ENCODE results near the gene RNASEL. TPM values are rescaled to one million over a fixed set of nuclear protein-coding genes. Genes with fewer than 3 reads are reported as not detected.

The RNASEL gene
- total RNA-seq, 1 experiment from 2014 or later = 2.9 TPM

- CTCF ChIA-PET = no interaction called here
- peaks cover 45% of the 10 kb centered on the region for H3K4me1 Mint-ChIP-seq (ENCODE audit: low read depth, unreplicated experiment)
These were observed 40.0 kb upstream of the RNASEL start for GRCh38 chr1:182629080-182629479.

GRCh38 chr1:182628657-182629056 lies 39.6 kb upstream of the RNASEL start:
- Histone ChIP-seq H3K27me3 (replicated peaks; ENCODE audit: control insufficient read depth, insufficient read depth, low read length) (no peaks in the 10 kb centered on the region), H3K4me1 (peaks cover 16% of the 10 kb centered on the region; the same call in 1 of the 2 replicates), H3K36me3 (ENCODE audit: control insufficient read depth, insufficient read depth, low read length) (no peaks in the 10 kb centered on the region), H3K4me3 (ENCODE audit: low read depth, low read length) (no peak overlapping the region), H3K9me3 (no peaks in the 10 kb centered on the region)
- no peaks in the 10 kb centered on the region for H3K36me3 Mint-ChIP-seq (ENCODE audit: insufficient read depth, unreplicated experiment)
- H3K4me3 Mint-ChIP-seq (ENCODE audit: unreplicated experiment) = no peak overlapping the region
- no peak for DNase-seq
- peaks cover 41% of the 10 kb centered on the region for H3K4me1 Mint-ChIP-seq (ENCODE audit: low read depth, unreplicated experiment)
- no peak for TF ChIP-seq CTCF (IDR thresholded peaks at IDR 0.05; ENCODE audit: insufficient read depth in 1 of 2, low read depth in 1 of 2, low read length in 1 of 2, severe bottlenecking in 1 of 2, unreplicated experiment in 1 of 2)
- no peaks in the 10 kb centered on the region for H3K27me3 Mint-ChIP-seq (ENCODE audit: insufficient read depth, unreplicated experiment)
- ChIA-PET CTCF (no interaction called here), POLR2A (no interaction called here)
- BruUV-seq (replicated peaks) = no TSS peak
- H3K27ac Mint-ChIP-seq (ENCODE audit: unreplicated experiment) = no peak overlapping the region
- H3K9me3 Mint-ChIP-seq (ENCODE audit: unreplicated experiment) = no peaks in the 10 kb centered on the region
- intact Hi-C loops (cut with micrococcal nuclease; ENCODE audit: unreplicated experiment) = no loop called here

More at GRCh38 chr1:182629080-182629479, 40.0 kb upstream of the RNASEL start:
- no TSS peak for BruUV-seq (replicated peaks)
- Histone ChIP-seq H3K4me3 (ENCODE audit: low read depth, low read length) (no peak overlapping the region), H3K4me1 (peaks cover 16% of the 10 kb centered on the region; the same call in 1 of the 2 replicates), H3K36me3 (ENCODE audit: control insufficient read depth, insufficient read depth, low read length) (no peaks in the 10 kb centered on the region), H3K27me3 (replicated peaks; ENCODE audit: control insufficient read depth, insufficient read depth, low read length) (no peaks in the 10 kb centered on the region), H3K9me3 (no peaks in the 10 kb centered on the region)
- POLR2A ChIA-PET = no interaction called here
- no peak overlapping the region for H3K27ac Mint-ChIP-seq (ENCODE audit: unreplicated experiment)
- no peaks in the 10 kb centered on the region for H3K27me3 Mint-ChIP-seq (ENCODE audit: insufficient read depth, unreplicated experiment)
- intact Hi-C loops (cut with micrococcal nuclease; ENCODE audit: unreplicated experiment) = no loop called here
- H3K36me3 Mint-ChIP-seq (ENCODE audit: insufficient read depth, unreplicated experiment) = no peaks in the 10 kb centered on the region
- TF ChIP-seq CTCF (IDR thresholded peaks at IDR 0.05; ENCODE audit: insufficient read depth in 1 of 2, low read depth in 1 of 2, low read length in 1 of 2, severe bottlenecking in 1 of 2, unreplicated experiment in 1 of 2) = no peak
- no peak overlapping the region for H3K4me3 Mint-ChIP-seq (ENCODE audit: unreplicated experiment)
- H3K9me3 Mint-ChIP-seq (ENCODE audit: unreplicated experiment) = no peaks in the 10 kb centered on the region
- DNase-seq = no peak

GRCh38 chr1:182627622-182628021 lies 38.6 kb upstream of the RNASEL start:
- Mint-ChIP-seq H3K4me3 (ENCODE audit: unreplicated experiment) (no peak overlapping the region), H3K9me3 (ENCODE audit: unreplicated experiment) (no peaks in the 10 kb centered on the region), H3K27ac (ENCODE audit: unreplicated experiment) (no peak overlapping the region), H3K27me3 (ENCODE audit: insufficient read depth, unreplicated experiment) (no peaks in the 10 kb centered on the region), H3K4me1 (ENCODE audit: low read depth, unreplicated experiment) (peaks cover 33% of the 10 kb centered on the region), H3K36me3 (ENCODE audit: insufficient read depth, unreplicated experiment) (no peaks in the 10 kb centered on the region)
- Histone ChIP-seq H3K9me3 (no peaks in the 10 kb centered on the region), H3K4me1 (peaks cover 15% of the 10 kb centered on the region; the same call in 1 of the 2 replicates), H3K27me3 (replicated peaks; ENCODE audit: control insufficient read depth, insufficient read depth, low read length) (no peaks in the 10 kb centered on the region; the same call in 1 of the 2 replicates), H3K4me3 (ENCODE audit: low read depth, low read length) (no peak overlapping the region), H3K36me3 (ENCODE audit: control insufficient read depth, insufficient read depth, low read length) (no peaks in the 10 kb centered on the region)
- DNase-seq = no peak
- ChIA-PET CTCF (no interaction called here), POLR2A (no interaction called here)
- BruUV-seq (replicated peaks) = no TSS peak
- no peak for TF ChIP-seq CTCF (IDR thresholded peaks at IDR 0.05; ENCODE audit: insufficient read depth in 1 of 2, low read depth in 1 of 2, low read length in 1 of 2, severe bottlenecking in 1 of 2, unreplicated experiment in 1 of 2)
- intact Hi-C loops (cut with micrococcal nuclease; ENCODE audit: unreplicated experiment) = no loop called here
